Measurements from ENCODE around the gene RCOR2. TPM values are rescaled to one million over a fixed set of nuclear protein-coding genes. Genes with fewer than 3 reads are reported as not detected.
A peak's percentile ranks its signal among the peaks of the same experiment; 100 is the strongest.
"Not testable (repeated sequence)": the region's sequence is repeated elsewhere in the genome, so short reads cannot be mapped to it uniquely, and the experiment has no call there.

The RCOR2 gene
- total RNA-seq, result 2.5 and 2.6 TPM in 2 replicates
- long read RNA-seq, result 0 reads

DNA sequence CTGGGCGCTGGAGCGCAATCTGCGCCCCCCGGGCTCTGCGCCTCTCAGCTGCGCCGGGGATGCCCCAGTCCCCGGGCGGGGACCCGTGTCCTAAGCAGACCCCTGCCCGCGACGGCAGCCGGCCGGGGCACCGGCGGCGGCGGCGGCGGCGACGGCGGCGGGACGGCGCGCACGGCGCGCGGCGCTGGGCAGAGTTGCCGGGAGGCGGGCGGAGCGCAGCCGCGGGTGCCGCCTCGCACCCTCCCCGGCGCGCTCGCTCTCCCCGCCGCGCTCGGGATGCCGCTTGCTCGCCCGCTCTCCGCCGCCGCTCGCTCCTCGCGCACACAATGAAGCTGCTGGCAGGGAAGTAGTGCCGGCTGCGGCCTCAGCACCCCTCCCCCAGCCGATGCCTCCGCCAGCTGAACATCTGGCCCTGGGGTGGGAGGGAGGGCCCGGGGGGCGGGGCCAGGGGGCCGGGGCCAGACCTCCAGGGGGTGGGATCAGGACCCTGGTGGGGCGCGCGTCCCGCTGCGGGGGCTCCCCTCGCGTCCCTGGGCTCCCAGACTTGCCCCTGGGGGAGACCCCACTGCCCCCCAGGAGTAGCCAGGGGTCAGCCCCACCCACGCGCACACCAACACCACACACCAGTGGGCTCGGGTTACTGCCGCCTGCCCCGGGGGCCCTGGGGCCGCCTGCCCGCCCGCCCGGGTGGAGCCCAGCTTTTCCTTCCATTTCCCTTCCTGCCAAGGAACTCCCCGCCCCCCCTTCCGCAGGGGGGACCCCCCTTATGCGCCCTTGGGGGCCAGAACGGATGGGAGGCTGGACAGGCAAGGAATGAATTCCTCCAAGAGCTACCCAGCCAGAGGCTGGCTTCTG lies at the start of gene RCOR2:
TSS of gene RCOR2 (minus strand) at position 328 of the 855 bp plus-strand sequence. CDS start 708 bp downstream, outside the sequence.
- Mint-ChIP-seq H3K4me1 (ENCODE audit: unreplicated experiment) (peaks cover 16% of the 10 kb centered on the region), H3K36me3 (ENCODE audit: unreplicated experiment) (no peaks in the 10 kb centered on the region), H3K27ac (ENCODE audit: unreplicated experiment) (peak within 1 kb of the TSS; percentile 57), H3K9me3 (ENCODE audit: unreplicated experiment) (no peaks in the 10 kb centered on the region), H3K27me3 (ENCODE audit: unreplicated experiment) (no peaks in the 10 kb centered on the region), H3K4me3 (ENCODE audit: unreplicated experiment) (peak within 1 kb of the TSS; percentile 80)
- no peak for TF ChIP-seq CTCF (IDR thresholded peaks at IDR 0.05)
- DNase-seq (ENCODE audit: extremely low spot score, unreplicated experiment), result peak; percentile 90

DNA sequence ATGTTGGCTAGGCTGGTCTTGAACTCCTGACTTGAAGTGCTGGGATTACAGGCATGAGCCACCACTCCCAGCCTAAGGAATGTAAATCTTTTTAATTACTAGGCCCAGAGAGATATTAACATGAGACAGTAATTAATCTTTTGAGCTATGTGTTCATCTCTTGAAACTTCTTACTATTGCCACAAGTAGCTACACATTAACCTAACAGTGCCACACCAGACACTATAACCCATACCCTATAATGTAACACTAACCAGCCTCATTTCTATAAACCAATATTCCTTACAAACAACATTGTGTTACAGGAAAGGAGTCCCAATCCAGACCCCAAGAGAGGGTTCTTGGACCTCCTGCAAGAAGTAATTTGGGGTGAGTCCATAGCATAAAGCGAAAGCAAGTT lies 49.5 kb upstream of the RCOR2 start:
- Mint-ChIP-seq H3K27me3 (ENCODE audit: unreplicated experiment) (no peaks in the 10 kb centered on the region), H3K4me3 (ENCODE audit: unreplicated experiment) (no peak overlapping the region), H3K27ac (ENCODE audit: unreplicated experiment) (no peak overlapping the region), H3K36me3 (ENCODE audit: unreplicated experiment) (no peaks in the 10 kb centered on the region), H3K4me1 (ENCODE audit: unreplicated experiment) (peaks cover 3% of the 10 kb centered on the region), H3K9me3 (ENCODE audit: unreplicated experiment) (no peaks in the 10 kb centered on the region)
- TF ChIP-seq CTCF (IDR thresholded peaks at IDR 0.05), result no peak
- DNase-seq (ENCODE audit: extremely low spot score, unreplicated experiment), result no peak

GRCh38 chr11:63963895-63964294 lies 46.9 kb upstream of the RCOR2 start:
- not testable (repeated sequence) for H3K36me3 Mint-ChIP-seq (ENCODE audit: unreplicated experiment); H3K27ac Mint-ChIP-seq (ENCODE audit: unreplicated experiment); DNase-seq (ENCODE audit: extremely low spot score, unreplicated experiment); H3K4me1 Mint-ChIP-seq (ENCODE audit: unreplicated experiment); H3K4me3 Mint-ChIP-seq (ENCODE audit: unreplicated experiment); H3K27me3 Mint-ChIP-seq (ENCODE audit: unreplicated experiment); H3K9me3 Mint-ChIP-seq (ENCODE audit: unreplicated experiment)

DNA sequence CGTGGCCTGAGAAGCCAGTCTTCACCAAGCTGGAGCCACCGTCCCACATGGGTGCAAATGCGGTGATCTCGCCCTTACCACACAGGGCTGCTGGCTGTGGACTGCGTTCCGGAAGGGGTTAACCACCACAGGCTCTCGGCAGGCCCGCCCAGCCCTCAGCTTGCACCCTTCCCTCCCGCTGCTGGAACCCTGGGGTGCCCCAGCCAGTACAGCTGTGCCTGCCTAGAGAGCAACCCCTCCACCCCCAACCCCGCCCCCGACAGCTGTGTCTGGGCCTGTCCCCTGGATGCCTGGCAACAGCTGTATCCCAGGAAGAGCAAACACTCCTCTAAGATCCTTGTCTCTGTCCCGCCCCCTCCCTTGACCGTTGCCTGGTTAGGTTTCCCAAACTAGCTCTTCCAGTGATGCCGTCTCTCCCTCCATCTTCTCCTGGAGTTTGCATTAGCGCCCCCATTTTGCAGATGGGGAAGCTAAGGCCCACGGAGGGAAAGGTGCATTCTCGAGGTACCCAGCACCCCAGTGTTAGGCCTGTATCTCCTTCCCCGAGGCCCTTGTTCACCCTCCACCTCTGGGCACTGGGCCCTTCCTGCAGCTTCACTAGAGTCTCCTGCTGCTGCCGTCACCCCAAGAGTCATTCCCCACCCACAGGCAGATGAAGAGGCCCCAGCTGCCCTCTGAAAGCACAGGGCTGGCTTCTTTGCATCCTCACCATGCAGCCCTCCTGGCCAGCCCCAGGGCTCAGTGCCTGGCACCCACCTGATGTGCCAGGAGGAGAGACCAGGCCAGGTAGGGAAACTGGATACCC lies 44.8 kb upstream of the RCOR2 start:
- TF ChIP-seq CTCF (IDR thresholded peaks at IDR 0.05), result no peak
- Mint-ChIP-seq H3K9me3 (ENCODE audit: unreplicated experiment) (no peaks in the 10 kb centered on the region), H3K4me1 (ENCODE audit: unreplicated experiment) (peaks cover 3% of the 10 kb centered on the region), H3K27me3 (ENCODE audit: unreplicated experiment) (no peaks in the 10 kb centered on the region), H3K27ac (ENCODE audit: unreplicated experiment) (no peak overlapping the region), H3K36me3 (ENCODE audit: unreplicated experiment) (no peaks in the 10 kb centered on the region), H3K4me3 (ENCODE audit: unreplicated experiment) (no peak overlapping the region)
- no peak for DNase-seq (ENCODE audit: extremely low spot score, unreplicated experiment)

GRCh38 chr11:63958008-63958407 lies 41.0 kb upstream of the RCOR2 start:
- Mint-ChIP-seq H3K36me3 (ENCODE audit: unreplicated experiment) (peaks cover 20% of the 10 kb centered on the region), H3K4me1 (ENCODE audit: unreplicated experiment) (peaks cover 3% of the 10 kb centered on the region), H3K27ac (ENCODE audit: unreplicated experiment) (no peak overlapping the region), H3K27me3 (ENCODE audit: unreplicated experiment) (no peaks in the 10 kb centered on the region), H3K9me3 (ENCODE audit: unreplicated experiment) (no peaks in the 10 kb centered on the region), H3K4me3 (ENCODE audit: unreplicated experiment) (no peak overlapping the region)
- no peak for DNase-seq (ENCODE audit: extremely low spot score, unreplicated experiment)
- TF ChIP-seq CTCF (IDR thresholded peaks at IDR 0.05), result no peak

All from osteocyte (in vitro differentiated cells).